ENCODE measurements around the gene FIS1.
"Not testable (repeated sequence)": the region's sequence is repeated elsewhere in the genome, so short reads cannot be mapped to it uniquely, and the experiment has no call there.

Gene FIS1

DNA sequence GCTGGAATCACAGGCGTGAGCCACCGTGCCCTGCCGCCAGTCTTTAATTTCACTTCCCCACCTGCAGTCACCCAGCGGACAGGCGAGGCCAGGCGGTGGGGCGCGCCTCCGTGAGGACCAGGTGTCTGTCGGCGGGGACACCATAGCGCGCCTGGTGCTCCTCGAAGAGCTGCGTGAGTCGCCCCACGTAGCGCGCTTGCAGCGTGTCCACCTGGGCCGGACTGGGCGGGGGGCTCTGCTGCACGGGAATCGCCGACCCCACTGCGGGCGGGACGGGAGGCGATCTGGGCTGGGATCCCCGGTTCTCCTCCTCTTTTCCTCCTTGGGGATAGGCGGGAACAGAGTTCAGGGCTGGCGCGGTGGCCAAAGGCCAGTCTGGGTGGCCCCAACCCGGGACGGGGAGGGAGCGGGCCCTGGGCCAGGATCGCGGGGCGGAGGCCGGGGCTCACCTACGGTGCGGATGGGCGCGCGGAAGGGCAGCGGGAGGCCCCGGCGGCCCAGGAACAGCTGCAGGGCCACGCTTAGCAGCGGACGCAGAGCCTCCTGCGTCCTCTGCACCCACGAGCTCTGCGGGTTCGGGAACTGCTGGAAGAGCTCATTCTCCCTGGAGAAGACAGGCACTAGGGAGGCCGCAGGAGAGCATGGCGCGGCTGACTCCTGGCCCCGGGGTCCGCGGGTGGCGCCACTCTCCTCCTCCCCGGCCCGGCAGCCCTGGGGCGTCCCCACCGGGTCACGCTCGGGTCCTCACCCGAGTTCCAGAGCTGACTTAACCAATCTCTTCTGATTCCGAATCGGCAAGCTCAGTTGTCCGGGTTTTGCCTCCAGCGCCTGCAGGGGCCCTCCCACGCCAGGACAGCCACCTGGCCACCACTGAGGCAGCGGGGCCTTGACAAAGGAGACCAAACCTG is 42.9 kb downstream of the FIS1 start:
- Histone ChIP-seq H3K4me3 (ENCODE audit: low read depth in 1 of 2, low read length in 1 of 2) (no peak overlapping the region), H3K27ac (no peak overlapping the region)
- TF ChIP-seq, protein P1, sequence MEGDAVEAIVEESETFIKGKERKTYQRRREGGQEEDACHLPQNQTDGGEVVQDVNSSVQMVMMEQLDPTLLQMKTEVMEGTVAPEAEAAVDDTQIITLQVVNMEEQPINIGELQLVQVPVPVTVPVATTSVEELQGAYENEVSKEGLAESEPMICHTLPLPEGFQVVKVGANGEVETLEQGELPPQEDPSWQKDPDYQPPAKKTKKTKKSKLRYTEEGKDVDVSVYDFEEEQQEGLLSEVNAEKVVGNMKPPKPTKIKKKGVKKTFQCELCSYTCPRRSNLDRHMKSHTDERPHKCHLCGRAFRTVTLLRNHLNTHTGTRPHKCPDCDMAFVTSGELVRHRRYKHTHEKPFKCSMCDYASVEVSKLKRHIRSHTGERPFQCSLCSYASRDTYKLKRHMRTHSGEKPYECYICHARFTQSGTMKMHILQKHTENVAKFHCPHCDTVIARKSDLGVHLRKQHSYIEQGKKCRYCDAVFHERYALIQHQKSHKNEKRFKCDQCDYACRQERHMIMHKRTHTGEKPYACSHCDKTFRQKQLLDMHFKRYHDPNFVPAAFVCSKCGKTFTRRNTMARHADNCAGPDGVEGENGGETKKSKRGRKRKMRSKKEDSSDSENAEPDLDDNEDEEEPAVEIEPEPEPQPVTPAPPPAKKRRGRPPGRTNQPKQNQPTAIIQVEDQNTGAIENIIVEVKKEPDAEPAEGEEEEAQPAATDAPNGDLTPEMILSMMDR (IDR thresholded peaks at IDR 0.05): no peak

DNA sequence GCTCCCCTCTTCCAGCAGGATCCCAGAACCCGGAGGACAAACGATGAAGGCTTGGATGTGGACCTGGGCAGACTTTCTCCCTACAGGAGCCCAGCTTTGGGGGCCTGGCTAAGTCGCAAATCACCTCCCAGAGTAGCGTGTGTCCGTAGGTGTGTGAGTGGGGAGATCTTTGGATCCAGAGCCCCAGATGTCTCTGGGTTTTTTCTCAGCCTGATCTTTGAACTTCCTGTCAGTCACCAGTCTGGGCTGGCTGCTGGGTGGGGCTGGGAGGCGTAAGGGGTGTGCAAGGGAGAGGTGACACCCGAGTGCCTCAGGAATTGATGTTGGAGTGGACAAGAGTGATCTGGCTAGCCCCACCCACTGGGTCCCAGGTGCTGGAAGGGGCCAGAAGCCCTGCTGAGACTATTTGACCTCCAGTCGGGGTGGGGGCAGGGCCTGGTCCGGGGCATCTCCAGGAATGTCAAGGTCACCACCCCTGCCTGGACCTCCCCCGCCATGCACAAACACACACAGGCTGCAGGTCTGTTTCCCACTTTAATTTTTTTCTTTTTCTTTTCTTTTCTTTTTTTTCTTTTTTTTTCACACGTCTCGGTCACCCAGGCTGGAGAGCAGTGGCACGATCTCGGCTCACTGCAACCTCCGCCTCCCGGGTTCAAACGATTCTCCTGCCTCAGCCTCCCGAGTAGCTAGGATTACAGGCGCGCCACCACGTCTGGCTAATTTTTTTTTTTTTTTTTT is 43.9 kb downstream of the FIS1 start, which contains the start of gene MOGAT3:
Gene MOGAT3, minus strand, starts transcription at position 175 of the 738 bp plus-strand sequence. CDS start 182 bp downstream, outside the sequence.
- Histone ChIP-seq H3K9me3 (no peaks in the 10 kb centered on the region), H3K36me3 (peaks cover 3% of the 10 kb centered on the region), H3K27me3 (peaks cover 77% of the 10 kb centered on the region), H3K27ac (no peak within 1 kb of the TSS), H3K4me1 (ENCODE audit: control insufficient read depth in 1 of 2, insufficient read depth in 1 of 2, low read depth in 1 of 2, low read length in 1 of 2) (peaks cover 9 to 25% of the 10 kb centered on the region in 2 experiments), H3K4me3 (ENCODE audit: low read depth in 1 of 2, low read length in 1 of 2) (no peak within 1 kb of the TSS)
- TF ChIP-seq, protein P1 (IDR thresholded peaks at IDR 0.05): no peak

More for the DNA sequence above, 42.9 kb downstream of the FIS1 start:
- peaks cover 12% of the 10 kb centered on the region for H3K36me3 ChIP-seq
- peaks cover 73% of the 10 kb centered on the region for H3K27me3 ChIP-seq
- peaks cover 9 to 25% of the 10 kb centered on the region in 2 experiments for H3K4me1 ChIP-seq (ENCODE audit: control insufficient read depth in 1 of 2, insufficient read depth in 1 of 2, low read depth in 1 of 2, low read length in 1 of 2)
- H3K9me3 ChIP-seq: no peaks in the 10 kb centered on the region

DNA sequence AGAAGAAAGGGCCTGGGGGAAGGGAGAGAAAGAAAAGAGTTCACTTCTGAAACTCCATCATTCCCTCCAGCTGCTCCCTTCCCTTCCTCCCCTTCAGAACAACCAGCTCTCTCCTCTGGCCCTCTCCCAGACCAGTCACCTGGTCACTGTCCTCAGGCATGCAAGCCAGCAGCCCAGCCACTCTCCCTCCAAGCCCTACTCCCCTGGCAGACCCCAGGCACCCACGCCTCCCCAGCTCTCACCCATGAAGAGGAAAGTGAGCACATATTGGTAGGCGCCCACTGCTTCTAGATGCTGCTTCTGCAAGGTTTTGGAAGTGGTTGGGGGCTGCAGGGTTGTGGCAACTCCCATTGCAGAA is 44.4 kb downstream of the FIS1 start:
- Histone ChIP-seq H3K27me3 (peaks cover 82% of the 10 kb centered on the region), H3K36me3 (no peaks in the 10 kb centered on the region), H3K9me3 (no peaks in the 10 kb centered on the region), H3K4me1 (ENCODE audit: control insufficient read depth in 1 of 2, insufficient read depth in 1 of 2, low read depth in 1 of 2, low read length in 1 of 2) (peaks cover 9 to 25% of the 10 kb centered on the region in 2 experiments), H3K27ac (no peak overlapping the region), H3K4me3 (ENCODE audit: low read depth in 1 of 2, low read length in 1 of 2) (no peak overlapping the region)
- TF ChIP-seq, protein P1 (IDR thresholded peaks at IDR 0.05): no peak

DNA sequence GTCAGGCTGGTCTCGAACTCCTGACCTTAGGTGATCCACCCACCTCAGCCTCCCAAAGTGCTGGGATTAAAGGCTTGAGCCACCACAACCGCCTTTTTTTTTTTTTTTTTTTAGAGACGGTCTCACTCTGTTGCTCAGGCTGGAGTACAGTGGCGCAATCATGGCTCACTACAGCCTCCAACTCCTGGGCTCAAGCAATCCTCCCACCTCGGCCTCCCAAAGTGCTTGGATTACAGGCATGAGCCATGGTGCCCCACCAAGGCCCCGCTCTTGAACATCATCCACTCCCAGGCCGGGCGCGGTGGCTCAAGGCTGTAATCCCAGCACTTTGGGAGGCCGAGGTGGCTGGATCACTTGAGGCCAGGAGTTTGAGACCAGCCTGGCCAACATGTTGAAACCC is 45.4 kb downstream of the FIS1 start:
- H3K36me3 ChIP-seq; H3K4me3 ChIP-seq (ENCODE audit: low read depth in 1 of 2, low read length in 1 of 2); H3K27ac ChIP-seq; H3K9me3 ChIP-seq: not testable (repeated sequence)
- Histone ChIP-seq H3K4me1 (ENCODE audit: control insufficient read depth in 1 of 2, insufficient read depth in 1 of 2, low read depth in 1 of 2, low read length in 1 of 2) (peaks cover 8 to 22% of the 10 kb centered on the region in 2 experiments), H3K27me3 (peaks cover 88% of the 10 kb centered on the region)

DNA sequence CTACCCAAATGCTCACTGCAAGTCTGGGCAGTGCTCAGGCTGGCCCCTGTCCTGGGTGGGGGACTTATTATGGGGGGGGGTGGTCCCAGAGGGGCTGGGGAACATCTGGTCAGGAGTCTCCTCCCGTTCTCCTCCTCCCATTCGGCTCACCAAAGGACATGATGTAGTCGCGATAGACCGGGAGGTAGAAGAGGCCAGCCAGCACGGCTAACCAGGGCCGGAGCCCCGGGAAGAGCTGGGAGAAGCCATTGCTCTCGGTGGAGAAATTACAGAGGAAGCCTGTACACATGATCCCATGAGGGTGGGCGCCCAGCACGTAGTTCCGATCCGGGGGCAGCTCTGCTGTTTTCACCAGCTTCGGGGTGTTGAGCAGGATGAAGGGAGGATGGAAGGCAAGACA is 46.4 kb downstream of the FIS1 start:
- Histone ChIP-seq H3K9me3 (no peaks in the 10 kb centered on the region), H3K4me3 (ENCODE audit: low read depth in 1 of 2, low read length in 1 of 2) (no peak overlapping the region), H3K27ac (no peak overlapping the region), H3K36me3 (no peaks in the 10 kb centered on the region), H3K27me3 (peaks cover 85% of the 10 kb centered on the region), H3K4me1 (ENCODE audit: control insufficient read depth in 1 of 2, insufficient read depth in 1 of 2, low read depth in 1 of 2, low read length in 1 of 2) (peaks cover 0 to 11% of the 10 kb centered on the region in 2 experiments)
- TF ChIP-seq, protein P1 (IDR thresholded peaks at IDR 0.05): no peak
